G401 (cell line): Measurements from ENCODE around the gene ODC1. TPM values are rescaled to one million over a fixed set of nuclear protein-coding genes. Genes with fewer than 3 reads are reported as not detected.

Source experiments
- DNase-seq: peaks from one replicate; pipeline ENCODE4 v3.0.0-alpha.2; 2015; ENCODE audit warnings: low spot score
- in situ Hi-C: cut with HindIII; loops from 2 replicates; pipeline ENCODE4 v1.10.0; 2016; ENCODE audit warnings: low sequenced_read_pairs, mixed read lengths
- total RNA-seq: library from RNA; depleted of rRNA; stranded (reverse); fragments of >200 nt; shearing (Covaris generic); gene quantifications from 2 replicates; pipeline ENCODE4 v1.2.3, GENCODE V29; 2014

ODC1 gene
- total RNA-seq, 1 experiment from 2014 or later: 382 TPM

DNA sequence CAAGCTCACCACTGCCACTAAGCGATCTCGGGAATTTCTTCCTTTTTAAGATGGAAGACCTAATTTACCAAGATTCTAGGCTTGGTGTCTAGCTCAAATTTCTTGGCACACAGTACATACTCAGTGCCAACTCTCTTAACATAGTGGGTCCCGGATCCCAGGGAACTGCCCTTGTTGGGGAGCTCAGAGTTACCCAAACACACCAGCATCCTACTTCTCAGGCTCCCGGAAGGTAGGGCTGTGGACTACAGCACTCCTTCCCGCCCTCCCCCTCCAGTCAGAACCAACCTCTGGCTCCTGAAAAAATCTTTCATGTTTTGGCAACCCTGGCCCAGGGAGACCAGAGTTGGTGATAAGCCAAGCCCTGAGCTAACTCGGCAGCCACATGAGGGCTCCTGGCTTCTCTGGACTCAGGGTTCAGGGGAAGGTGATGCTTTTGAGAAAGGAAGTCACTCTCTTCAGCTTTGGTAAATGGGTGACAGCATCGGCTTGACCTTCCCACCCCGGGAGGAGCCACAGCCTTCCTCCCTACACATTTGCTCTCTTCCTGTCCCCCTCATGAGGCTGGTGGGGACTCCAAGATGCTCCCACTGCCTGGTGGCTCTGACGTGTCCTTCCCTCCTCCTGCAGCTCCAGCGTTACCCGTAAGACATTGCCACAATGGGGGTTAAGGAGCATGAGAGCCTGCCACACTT lies 8.8 kb downstream of the ODC1 start:
- DNase-seq: peak; percentile 32
- in situ Hi-C loops: loop anchor here (25.0 kb wide), 1 partner anchor 327 kb away; the partner anchor contains the start of gene RRM2

DNA sequence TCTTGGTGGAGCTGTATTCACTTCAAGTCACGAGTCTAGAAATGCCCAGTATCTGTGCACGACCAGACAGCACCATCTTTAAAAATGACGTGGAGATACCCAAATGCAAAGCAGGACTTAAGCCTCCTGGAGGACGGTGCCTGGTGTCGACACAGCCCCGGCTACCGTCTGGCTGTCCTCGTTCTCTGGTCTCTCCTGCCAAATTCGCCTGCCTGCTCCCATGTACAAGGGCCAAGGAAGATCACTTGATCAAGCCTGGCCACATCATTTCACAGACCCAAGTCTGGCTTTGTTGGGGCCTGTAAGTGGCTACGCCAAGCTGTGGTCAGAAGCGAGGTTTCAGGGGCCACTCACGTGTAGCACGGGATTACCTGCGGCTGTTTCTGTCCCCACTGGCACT lies 9.4 kb downstream of the ODC1 start:
- peak; percentile 55 for DNase-seq
- in situ Hi-C loops: loop anchor here (25.0 kb wide), 1 partner anchor 326 kb away; the partner anchor contains the start of gene RRM2

DNA sequence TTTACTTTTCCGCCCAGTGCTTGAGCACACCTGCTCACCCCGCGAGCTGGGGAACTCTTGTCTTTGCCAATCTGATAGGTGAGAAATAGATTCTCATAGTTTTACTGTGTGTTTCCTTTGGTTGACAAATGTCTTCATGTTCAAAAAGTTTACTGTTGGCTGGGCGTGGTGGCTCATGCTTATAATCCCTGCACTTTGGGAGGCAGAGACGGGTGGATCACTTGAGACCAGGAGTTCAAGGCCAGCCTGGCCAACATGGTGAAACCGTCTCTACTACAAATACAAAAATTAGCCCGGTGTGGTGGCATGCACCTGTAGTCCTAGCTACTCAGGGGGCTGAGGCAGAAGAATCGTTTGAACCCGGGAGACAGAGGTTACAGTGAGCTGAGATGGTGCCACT lies 10.3 kb downstream of the ODC1 start:
- in situ Hi-C loops: loop anchor here (25.0 kb wide), 1 partner anchor 326 kb away; the partner anchor contains the start of gene RRM2
- no peak for DNase-seq

DNA sequence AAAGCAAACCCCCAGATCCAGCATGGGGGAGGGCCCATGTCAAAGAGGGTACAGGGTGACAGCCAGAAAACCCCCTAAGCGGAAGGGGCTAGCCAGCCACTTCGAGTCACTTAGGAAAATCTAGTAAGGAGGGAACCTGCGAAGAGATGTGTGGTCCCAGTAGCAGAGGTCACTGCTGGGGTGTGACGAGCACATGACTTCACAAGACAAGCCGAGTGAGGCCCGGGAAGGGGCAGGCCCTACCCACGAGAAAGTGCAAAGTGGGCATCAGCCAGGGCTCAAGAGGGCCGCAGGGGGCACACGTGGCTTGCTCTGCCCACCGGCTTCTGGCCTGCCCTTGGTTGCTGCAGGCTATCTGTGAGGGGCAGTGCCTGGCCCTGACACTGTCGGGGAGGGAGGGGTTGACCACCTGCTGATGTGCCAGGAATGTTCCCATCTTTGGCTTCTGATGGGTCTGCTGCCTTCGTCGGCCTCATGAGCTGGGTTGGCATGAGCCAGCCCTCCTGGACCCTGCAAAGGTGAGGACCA lies 11.5 kb downstream of the ODC1 start:
- in situ Hi-C loops: loop anchor here (25.0 kb wide), 1 partner anchor 324 kb away; the partner anchor contains the start of gene RRM2
- DNase-seq: no peak

DNA sequence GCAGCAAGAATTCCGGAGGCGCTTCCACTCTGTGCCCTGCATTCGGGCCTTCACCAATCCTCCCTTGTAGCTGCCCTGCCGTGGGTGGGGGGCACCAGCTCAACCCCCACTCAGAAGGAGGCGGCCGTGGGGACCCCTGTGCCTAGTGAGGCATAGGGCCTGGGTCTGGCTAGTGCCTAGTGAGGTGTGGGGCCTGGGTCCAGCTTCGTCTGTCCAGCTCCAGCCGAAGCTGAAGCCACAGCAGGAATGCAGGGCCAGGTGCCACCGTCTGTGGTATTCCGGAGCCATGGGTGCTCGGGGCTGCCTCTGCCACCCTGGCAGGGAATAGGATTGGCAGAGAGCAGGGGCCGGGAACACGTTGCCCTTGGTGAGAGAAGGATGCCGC lies 12.3 kb downstream of the ODC1 start:
- no peak for DNase-seq
- in situ Hi-C loops: loop anchor here (25.0 kb wide), 1 partner anchor 324 kb away; the partner anchor contains the start of gene RRM2

DNA sequence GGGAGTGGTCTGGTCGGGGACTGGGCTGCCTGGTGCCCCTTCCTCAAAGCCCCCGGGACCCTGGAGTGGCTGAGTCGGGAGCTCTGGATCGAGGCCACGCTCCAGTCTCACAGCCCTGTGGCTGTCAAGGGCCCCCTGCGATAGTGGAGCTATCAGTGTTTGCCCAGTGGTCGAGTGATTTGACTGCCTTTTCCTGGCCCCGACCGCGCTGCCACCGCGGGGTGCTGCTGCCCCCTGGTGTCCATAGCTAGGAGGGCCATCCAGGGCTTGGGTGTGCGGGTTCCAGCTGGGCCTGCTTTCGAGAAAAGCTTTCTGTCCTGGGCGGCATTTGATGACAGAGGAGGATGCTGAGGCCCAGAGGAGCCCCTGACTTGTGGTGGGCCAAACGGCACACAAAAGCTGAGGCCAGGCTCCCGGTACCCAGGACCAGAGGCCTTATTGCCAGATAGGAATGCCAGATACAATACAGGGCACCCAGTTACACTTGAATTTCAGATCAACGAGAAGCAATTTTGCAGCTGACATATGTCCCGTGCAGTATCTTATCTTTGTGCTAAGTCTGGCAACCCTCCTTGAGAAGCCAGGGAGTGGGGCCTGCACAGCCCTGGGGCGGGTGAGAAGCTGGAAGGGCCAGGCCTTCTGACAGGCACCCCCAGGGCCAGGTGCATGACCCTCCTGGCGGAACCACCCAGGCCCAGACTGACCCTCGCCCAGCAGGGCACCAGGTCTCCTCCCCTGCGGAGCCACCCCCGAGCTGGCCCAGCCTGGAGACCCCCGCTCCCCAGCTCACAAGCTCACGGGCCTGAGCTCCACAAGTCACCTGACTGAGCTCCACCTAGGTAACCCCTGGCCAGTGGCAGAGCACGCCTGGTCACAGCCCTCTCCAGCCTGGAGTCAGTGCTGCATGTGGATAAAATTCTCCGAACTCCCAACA lies 13.0 kb downstream of the ODC1 start:
- in situ Hi-C loops: loop anchor here (25.0 kb wide), 1 partner anchor 323 kb away; the partner anchor contains the start of gene RRM2
- peak; percentile 65 for DNase-seq

DNA sequence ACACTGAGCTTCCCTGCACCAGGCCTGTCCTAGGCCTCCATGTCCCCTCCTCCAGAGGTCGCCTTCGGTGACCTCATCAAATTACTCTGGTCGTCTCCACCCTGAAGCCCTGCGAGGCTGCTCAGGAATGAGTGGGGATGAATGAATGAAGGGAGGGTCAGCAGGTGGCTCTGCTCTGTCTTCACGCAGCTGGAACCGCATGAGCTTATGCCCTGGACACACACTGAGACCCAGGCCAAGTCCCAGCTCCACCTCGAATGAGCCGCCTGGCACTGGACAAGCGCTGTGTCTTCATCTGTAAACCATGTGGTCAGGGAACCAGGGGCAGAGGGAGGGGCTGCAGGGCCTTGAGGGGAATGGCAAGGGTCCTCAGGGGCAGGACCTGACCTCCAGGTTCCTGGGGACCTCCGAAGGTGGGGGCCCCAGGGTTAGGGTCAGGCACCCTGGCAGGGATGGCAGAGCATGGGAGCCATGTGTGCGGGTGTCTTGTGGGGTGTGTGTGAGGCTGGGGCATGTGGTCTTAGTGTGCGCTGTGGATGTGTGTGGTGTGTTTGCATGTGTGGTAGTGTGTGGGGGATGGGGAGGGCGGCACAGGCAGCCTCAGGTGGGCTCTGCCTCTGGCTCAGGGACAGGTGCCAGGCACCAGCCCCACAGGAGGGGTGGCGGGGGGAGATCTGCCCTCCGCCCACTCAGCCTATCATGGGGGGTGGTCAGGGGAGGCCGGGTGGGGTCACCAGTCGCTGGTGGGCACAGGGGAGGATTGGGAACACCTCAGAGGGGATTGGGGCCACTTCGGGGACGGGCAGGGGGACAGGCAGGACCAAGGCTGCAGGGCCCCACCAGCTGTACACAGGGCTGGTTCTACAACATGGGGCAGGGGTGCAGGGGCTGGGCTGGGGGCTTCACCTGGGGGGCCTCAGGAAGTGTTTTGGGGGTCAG lies 13.9 kb downstream of the ODC1 start:
- no peak for DNase-seq
- in situ Hi-C loops: loop anchor here (25.0 kb wide), 1 partner anchor 322 kb away; the partner anchor contains the start of gene RRM2

DNA sequence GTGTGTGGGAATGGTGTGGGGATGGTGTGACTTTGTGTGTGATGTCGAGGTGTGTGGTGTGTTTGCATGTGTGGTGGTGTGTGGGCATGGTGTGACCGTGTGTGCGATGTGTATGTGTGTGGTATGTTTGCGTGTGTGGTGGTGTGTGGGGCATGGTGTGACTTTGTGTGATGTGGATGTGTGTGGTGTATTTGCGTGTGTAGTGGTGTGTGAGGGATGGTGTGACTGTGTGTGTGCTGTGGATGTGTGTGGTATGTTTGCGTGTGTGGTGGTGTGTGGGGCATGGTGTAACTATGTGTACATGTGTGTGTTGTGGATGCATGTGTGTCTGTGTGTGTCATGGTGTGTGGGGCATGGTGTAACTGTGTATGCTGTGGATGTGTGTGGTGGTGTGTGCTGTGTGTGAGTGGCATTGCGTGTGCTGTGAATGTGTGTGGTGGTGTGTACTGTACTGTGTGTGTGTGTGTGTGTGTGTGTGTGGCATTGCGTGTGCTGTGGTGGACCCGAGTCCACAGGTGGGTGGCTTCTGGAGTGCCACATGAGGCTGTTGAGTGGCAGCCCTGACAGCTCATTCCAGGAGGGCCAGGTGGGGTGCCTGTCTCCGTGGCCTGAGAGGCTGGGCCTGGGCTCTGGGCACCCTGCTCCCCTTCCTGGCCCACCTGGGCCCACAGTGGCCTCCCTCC lies 14.7 kb downstream of the ODC1 start:
- DNase-seq: no peak
- in situ Hi-C loops: loop anchor here (25.0 kb wide), 1 partner anchor 321 kb away; the partner anchor contains the start of gene RRM2

DNA sequence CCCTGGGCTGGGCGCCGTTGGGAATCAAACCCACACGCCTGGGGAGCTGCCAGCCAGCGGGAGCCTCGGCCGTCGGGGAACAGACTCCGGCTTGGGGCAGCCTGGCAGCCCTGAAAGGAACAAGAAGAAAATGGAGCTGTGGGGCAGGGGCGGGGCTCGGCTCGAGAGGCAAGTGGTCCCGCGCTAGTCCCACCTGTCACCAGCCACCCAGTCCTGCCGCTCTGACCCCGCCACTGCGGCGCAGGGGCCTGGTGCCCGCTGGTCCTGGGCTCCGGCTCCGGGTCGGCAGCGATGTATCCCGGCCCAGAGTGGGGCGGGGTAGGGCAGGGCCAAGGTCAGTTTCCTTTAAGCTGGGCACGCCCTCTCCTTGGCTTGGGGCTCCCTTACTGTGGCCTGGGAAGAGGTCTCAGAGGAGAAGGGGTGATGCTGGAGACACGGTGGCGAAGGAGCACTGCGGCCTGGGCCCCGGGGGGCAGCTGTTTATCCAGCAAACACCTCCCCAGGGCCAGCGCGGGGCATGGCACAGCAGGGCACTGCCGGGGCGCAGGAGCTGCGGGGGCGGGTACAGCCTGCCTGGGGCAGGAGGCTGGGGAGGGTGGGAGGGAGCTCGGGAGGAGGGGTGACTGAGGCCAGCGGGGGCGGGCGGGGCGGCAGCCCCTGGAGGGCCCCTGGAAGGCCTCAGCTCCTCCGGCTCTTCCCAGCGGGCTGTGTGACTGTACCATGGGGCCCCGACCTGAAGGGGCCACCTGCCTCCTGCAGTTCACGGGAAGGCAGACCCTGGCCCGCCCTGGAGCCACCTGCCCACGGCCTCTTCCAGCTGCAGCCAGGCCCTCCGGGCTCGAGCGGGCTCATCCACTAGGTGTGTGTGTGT lies 15.6 kb downstream of the ODC1 start:
- no peak for DNase-seq
- in situ Hi-C loops: loop anchor here (25.0 kb wide), 1 partner anchor 320 kb away; the partner anchor contains the start of gene RRM2

DNA sequence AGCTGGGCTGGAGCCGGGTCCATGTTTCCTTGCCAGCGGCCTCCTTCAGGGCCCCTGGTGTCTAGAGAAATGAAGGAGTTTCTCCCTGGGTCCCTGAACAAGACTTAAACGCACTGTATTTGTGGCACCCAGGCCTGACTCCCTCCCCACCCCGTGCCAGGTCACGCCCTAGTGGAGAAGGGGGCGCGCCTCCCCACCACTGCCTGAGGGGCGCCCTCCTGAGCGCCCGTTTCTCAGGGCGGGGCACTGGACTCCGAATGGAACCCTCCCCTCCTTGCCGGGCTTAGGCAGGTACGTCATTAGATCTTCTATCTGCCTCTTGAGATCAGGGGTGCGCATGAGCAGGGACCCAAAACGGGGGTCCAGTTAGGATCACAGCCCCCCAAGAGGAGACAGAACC lies 16.3 kb downstream of the ODC1 start:
- in situ Hi-C loops: loop anchor here (25.0 kb wide), 1 partner anchor 319 kb away; the partner anchor contains the start of gene RRM2
- DNase-seq: no peak

DNA sequence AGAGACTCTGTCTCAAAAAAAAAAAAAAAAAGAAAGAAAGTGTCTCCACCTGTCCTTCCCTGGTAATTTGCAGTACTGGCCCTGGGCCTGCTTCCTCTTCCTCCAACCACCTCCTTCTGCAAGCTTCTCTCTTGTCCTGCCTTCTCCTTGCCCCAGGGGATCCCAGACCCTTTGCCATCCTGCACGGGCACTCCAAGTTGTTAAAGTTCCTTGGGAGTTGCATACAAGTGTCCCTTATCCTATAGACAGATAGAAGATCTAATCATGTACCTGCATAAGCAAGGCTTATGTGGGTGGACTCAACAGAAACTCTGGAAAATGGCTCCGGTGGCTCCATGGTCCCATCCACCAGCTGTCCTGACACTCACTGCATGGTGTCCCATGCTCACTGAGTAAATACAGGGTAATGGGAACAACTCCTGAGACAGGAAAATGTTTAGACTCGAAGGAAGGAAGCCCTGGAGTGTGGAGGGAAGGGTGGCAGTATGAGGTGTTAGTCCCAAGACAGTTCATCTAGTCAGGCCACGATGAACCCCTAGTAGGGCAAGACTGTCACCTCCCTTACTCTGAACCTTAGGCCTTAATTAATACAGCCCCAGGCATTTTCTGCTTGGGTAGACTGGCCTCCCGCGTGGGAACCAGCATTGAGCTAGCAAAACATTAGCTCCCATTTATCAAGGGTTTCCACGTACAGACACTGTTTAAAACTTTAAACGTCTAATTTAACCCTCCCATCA lies 17.1 kb downstream of the ODC1 start:
- no peak for DNase-seq
- in situ Hi-C loops: loop anchor here (25.0 kb wide), 1 partner anchor 319 kb away; the partner anchor contains the start of gene RRM2

DNA sequence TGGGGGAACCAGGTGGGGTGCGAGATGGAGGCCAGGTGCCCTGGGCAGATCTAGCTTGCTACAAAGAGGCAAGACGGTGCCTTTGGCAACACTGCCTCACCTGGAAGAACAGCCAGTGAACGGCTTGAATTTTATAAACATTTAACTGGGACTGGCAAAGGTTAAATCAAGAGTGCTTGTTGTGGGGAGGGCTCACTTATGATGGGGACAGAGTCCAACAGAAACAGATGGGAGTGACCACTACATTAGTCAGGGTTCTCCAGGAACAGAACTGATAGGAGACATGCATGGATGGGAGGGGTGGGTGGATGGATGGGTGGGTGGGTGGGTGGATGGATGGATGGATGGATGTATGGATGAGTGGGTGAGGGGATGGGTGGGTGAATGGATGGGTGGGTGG lies 19.2 kb downstream of the ODC1 start:
- in situ Hi-C loops: loop anchor here (25.0 kb wide), 1 partner anchor 317 kb away; the partner anchor contains the start of gene RRM2
- no peak for DNase-seq

DNA sequence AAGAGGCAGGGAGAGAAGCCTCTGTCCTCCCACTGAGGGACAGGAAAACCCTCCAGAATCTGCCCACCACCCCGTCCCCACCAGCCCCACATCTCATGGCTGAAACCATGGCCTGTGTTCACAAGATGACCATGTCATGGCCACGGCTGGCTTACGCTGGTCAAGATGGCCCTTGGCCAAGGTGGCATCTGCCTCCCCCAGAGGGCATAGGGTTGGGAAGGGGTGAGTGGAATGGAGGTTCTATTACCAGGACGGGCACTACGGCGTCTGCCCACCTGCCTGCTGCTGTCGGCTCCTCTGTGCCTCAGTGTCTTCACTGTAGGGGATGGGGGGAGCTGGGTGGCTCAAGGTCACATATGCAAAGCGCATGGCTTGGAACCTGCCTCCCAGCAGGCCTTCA lies 19.8 kb downstream of the ODC1 start:
- no peak for DNase-seq
- in situ Hi-C loops: loop anchor here (25.0 kb wide), 1 partner anchor 316 kb away; the partner anchor contains the start of gene RRM2

DNA sequence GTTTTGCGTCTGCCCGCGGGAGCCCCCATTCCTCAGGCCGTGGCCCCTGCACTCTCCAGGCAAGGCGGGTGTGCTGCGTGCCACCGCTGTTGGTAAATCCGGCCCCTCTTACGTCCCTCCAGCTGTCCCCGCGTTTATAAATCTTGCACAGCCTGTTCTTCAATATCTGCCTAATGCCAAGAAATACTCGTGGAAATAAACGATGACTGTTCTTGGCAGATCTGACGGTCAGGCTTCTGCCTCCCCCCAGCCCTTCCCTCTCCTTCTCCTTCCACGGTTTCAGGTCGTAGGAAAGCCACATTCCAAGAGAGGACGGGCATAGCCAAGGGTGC lies 20.5 kb downstream of the ODC1 start:
- in situ Hi-C loops: loop anchor here (25.0 kb wide), 1 partner anchor 315 kb away; the partner anchor contains the start of gene RRM2
- no peak for DNase-seq

DNA sequence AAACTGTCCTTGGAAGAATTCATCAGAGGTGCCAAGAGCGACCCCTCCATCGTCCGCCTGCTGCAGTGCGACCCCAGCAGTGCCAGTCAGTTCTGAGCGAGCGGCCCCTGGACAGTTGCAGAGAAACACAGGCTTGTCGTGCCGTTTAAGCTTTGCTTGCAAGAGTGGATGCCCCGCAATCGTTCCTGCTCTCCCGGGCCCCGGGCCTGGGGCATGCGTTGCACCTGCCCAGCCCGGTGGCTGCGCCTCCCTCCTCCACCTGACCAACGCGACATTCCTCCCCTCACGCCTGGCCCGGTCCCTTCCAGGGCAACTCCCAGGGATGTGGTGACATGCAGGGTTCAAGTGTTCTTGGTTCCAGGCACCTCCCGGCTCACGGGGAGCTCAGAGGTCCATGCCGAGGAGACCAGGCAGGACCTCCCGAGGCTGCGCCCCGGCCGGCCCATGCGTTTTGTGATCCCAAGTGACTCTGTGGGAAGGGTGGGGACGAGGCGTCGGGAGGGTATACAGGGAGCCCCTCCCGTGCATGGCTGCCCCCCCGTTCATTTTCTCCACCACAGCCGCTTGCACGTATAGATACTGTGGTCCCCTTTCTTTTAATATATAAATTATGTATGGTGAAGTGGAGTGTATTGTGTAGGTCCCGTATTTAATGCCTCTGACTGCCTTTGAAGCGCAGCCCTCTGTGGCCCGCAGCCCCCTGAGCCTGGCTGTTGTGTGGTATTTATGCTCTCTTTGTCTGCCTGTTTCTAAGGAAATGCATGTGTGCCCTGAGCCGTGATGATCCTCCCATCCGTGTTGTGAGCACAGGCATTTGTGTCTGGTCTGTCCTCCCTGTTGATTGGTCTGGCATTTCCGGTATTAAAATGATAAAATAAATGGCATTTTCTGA lies 21.2 kb downstream of the ODC1 start:
- no peak for DNase-seq
- in situ Hi-C loops: loop anchor here (25.0 kb wide), 1 partner anchor 315 kb away; the partner anchor contains the start of gene RRM2
